Naive thymus-derived CD4-positive, alpha-beta T cell (primary cell): ENCODE measurements around the gene STX16. TPM values are rescaled to one million over a fixed set of nuclear protein-coding genes. Genes with fewer than 3 reads are reported as not detected.

Source experiments
- ATAC-seq: fragments of 150-1000 bp; cut with Tn5 transposase; 2 replicates; pipeline ENCODE4 v1.10.0; 2021; ENCODE audit warnings: mild to moderate bottlenecking, moderate library complexity
- CTCF ChIA-PET: fragments of 350-600 bp; sonication (Branson Sonifier 250); formaldehyde crosslinking; loops from one replicate; lab custom pipeline; 2021; ENCODE audit warnings: antibody characterized with exemption; lab: Charles Lee
- POLR2A ChIA-PET: fragments of 350-600 bp; sonication (Branson Sonifier 250); formaldehyde crosslinking; loops from one replicate; lab custom pipeline; 2021; ENCODE audit warnings: antibody characterized with exemption, inconsistent platforms; lab: Charles Lee
- DNase-seq, 9 donors: peaks; one replicate each; pipeline versions ENCODE4 v3.0.0 to v3.0.0-alpha.2; 2020 to 2022; ENCODE audit warnings: mixed read lengths in 1 of 9
- H3K27ac ChIP-seq: one replicate; pipeline ENCODE4 v1.7.0; 2013; ENCODE audit warnings: mild to moderate bottlenecking, low read depth, low read length, moderate library complexity
- H3K27me3 ChIP-seq, 2 donors: one replicate each; pipeline ENCODE4 v1.7.0; 2013; ENCODE audit warnings: low read length in 2 of 2, mild to moderate bottlenecking in 2 of 2, moderate library complexity in 2 of 2; ENCODE audit not compliant: control insufficient read depth in 2 of 2, insufficient read depth in 2 of 2
- H3K36me3 ChIP-seq, 3 experiments: 1 replicate in 2 of 3; 2 replicates in 1 of 3; pipeline ENCODE4 v1.7.0; 2013; ENCODE audit warnings: low read length in 3 of 3, mild to moderate bottlenecking in 3 of 3, moderate library complexity in 1 of 3; ENCODE audit not compliant: insufficient read depth in 3 of 3, control insufficient read depth in 2 of 3
- H3K4me1 ChIP-seq, 2 donors: one replicate each; pipeline ENCODE4 v1.7.0; 2013; ENCODE audit warnings: low read length in 2 of 2, mild to moderate bottlenecking in 2 of 2, moderate library complexity in 1 of 2; ENCODE audit not compliant: control insufficient read depth in 2 of 2, insufficient read depth in 2 of 2
- H3K4me3 ChIP-seq: 2 replicates; pipeline ENCODE4 v1.7.0; 2013; ENCODE audit warnings: mild to moderate bottlenecking, low read length
- H3K9me3 ChIP-seq, 3 experiments: 1 replicate in 2 of 3; 2 replicates in 1 of 3; pipeline ENCODE4 v1.7.0; 2013; ENCODE audit warnings: low read length in 3 of 3; ENCODE audit not compliant: control insufficient read depth in 2 of 3
- H3K27ac Mint-ChIP-seq, 9 donors: one replicate each; pipeline ENCODE4 v1.8.0; 2020 to 2022; ENCODE audit warnings: mixed read lengths in 9 of 9, mild to moderate bottlenecking in 8 of 9, moderate library complexity in 5 of 9, inconsistent platforms in 2 of 9
- H3K27me3 Mint-ChIP-seq, 5 donors: one replicate each; pipeline ENCODE4 v1.8.0; 2021 to 2022; ENCODE audit warnings: mixed read lengths in 5 of 5, mild to moderate bottlenecking in 1 of 5
- H3K36me3 Mint-ChIP-seq, 5 donors: one replicate each; pipeline ENCODE4 v1.8.0; 2020 to 2022; ENCODE audit warnings: mixed read lengths in 5 of 5, mild to moderate bottlenecking in 3 of 5, inconsistent platforms in 1 of 5
- H3K4me1 Mint-ChIP-seq, 7 donors: one replicate each; pipeline ENCODE4 v1.8.0; 2020 to 2022; ENCODE audit warnings: mixed read lengths in 7 of 7, mild to moderate bottlenecking in 3 of 7, inconsistent platforms in 1 of 7
- H3K4me3 Mint-ChIP-seq, 10 donors: one replicate each; pipeline ENCODE4 v1.8.0; 2020 to 2022; ENCODE audit warnings: mild to moderate bottlenecking in 10 of 10, mixed read lengths in 10 of 10, moderate library complexity in 6 of 10, inconsistent platforms in 2 of 10
- H3K9me3 Mint-ChIP-seq, 11 donors: one replicate each; pipeline ENCODE4 v1.8.0; 2020 to 2022; ENCODE audit warnings: mixed read lengths in 11 of 11, mild to moderate bottlenecking in 4 of 11, inconsistent platforms in 1 of 11, moderate library complexity in 1 of 11
- intact Hi-C, 2 donors: fragments of 100-400 bp; cut with micrococcal nuclease; formaldehyde crosslinking; loops; one replicate each; pipeline ENCODE4 v1.15.1; 2023
- polyA plus RNA-seq, 2 donors: library from polyadenylated mRNA; unstranded; fragments of 300-500 nt; fragmentation: Illumina TruSeq; gene quantifications; one replicate each; pipeline ENCODE4 v1.2.3, GENCODE V29; 2021
- total RNA-seq, 6 experiments: library from RNA in 5 of 6; stranded (reverse) in 5 of 6; gene quantifications; 1 replicate in 5 of 6; 2 replicates in 1 of 6; pipeline ENCODE4 v1.2.3 and lab custom pipeline; 2021 to 2026

The STX16 gene
- total and polyA plus RNA-seq, 7 experiments from 2014 or later: 32.0 to 225 (median 185) TPM

DNA sequence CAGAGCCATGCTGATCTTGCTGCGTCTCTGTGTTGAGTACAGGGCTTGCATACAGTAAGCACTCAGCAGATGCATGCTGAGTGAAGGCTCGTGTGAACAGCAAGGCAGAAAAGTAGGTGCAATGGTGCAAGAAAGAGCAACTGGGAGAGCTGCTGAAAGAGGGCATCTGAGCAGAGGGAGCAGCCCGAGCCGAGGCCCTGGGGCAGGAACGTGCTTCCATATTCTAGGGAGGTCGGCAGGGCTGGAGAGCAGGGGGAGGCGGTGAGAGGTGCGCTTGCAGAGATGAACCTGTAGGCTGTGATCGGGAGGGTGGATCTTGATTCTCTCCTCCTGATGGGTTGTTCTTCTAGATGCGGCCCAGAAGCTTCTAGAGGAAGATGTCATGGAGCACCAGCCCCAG, 26.4 kb upstream of the STX16 start:
- intact Hi-C loops: no loop called here
- Mint-ChIP-seq H3K27ac (peak overlapping the region in 3 of 9 donors; percentile 26 to 74 (median 66)), H3K4me3 (no peak overlapping the region), H3K9me3 (peaks cover 0 to 1% (median 0%) of the 10 kb centered on the region in 11 donors), H3K36me3 (no peaks in the 10 kb centered on the region), H3K4me1 (peaks cover 0 to 45% (median 5%) of the 10 kb centered on the region in 7 donors), H3K27me3 (peaks cover 0 to 6% (median 3%) of the 10 kb centered on the region in 5 donors)
- Histone ChIP-seq H3K27me3 (no peaks in the 10 kb centered on the region), H3K9me3 (no peaks in the 10 kb centered on the region), H3K4me3 (no peak overlapping the region), H3K36me3 (no peaks in the 10 kb centered on the region), H3K27ac (no peak overlapping the region), H3K4me1 (no peaks in the 10 kb centered on the region)
- ChIA-PET CTCF (no interaction called here), POLR2A (no interaction called here)
- DNase-seq: no peak
- no peak for ATAC-seq

DNA sequence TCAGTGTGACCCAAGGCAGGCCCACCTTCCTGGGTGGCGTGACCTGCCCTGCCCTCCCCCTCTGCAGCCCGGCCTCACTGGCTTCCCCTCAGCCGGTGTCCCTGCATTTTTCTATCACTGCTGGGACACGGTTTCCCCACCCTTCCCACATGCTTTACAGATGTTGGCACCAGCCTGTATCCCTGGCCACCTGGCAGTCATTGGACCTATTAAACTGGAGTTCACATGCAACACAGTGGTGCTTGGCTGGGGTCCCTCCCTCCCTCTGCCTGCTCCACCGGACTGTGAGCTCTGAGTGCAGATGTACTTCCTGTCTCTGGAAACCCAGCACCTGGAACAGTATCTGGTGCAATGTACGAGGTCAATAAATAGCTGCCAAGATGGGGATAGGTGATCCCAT, 25.5 kb upstream of the STX16 start:
- Histone ChIP-seq H3K27me3 (no peaks in the 10 kb centered on the region), H3K9me3 (no peaks in the 10 kb centered on the region), H3K4me1 (no peaks in the 10 kb centered on the region), H3K4me3 (no peak overlapping the region), H3K36me3 (no peaks in the 10 kb centered on the region), H3K27ac (no peak overlapping the region)
- intact Hi-C loops: no loop called here
- ChIA-PET CTCF (no interaction called here), POLR2A (no interaction called here)
- Mint-ChIP-seq H3K9me3 (peaks cover 0 to 1% (median 0%) of the 10 kb centered on the region in 11 donors), H3K4me3 (no peak overlapping the region), H3K36me3 (no peaks in the 10 kb centered on the region), H3K27me3 (no peaks in the 10 kb centered on the region), H3K4me1 (peaks cover 0 to 50% (median 5%) of the 10 kb centered on the region in 7 donors), H3K27ac (peak overlapping the region in 4 of 9 donors; percentile 32 to 100 (median 67))
- DNase-seq (no peak), ATAC-seq (no peak)

DNA sequence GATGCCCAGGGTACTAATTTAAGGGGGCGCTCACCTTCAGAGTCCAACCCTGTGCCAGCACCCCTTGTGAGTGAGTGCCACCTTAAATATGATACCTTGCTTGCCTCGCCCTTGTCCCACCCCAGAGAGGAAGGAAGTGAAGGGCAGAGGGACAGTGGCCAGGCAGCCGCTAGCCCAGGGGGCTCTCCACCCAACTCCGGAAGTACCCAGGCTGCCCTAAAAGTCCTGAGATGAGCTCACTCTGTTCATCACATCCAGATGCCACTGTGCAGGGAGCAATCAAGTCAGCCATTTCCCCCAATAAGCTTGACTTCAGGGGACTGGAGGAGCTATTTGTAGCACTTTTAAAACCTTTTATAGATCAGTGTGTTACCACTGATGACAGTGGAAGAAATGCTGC, 25.0 kb upstream of the STX16 start:
- H3K27ac ChIP-seq: no peak overlapping the region
- peak overlapping the region in 1 of 10 donors; percentile 45 for H3K4me3 Mint-ChIP-seq
- no peaks in the 10 kb centered on the region for H3K27me3 Mint-ChIP-seq
- H3K9me3 ChIP-seq: no peaks in the 10 kb centered on the region
- ATAC-seq: no peak
- no peaks in the 10 kb centered on the region for H3K36me3 ChIP-seq
- H3K4me1 ChIP-seq: no peaks in the 10 kb centered on the region
- no peak overlapping the region for H3K4me3 ChIP-seq
- H3K27ac Mint-ChIP-seq: peak overlapping the region in 4 of 9 donors; percentile 32 to 100 (median 80)
- POLR2A ChIA-PET: no interaction called here
- no peaks in the 10 kb centered on the region for H3K27me3 ChIP-seq
- H3K4me1 Mint-ChIP-seq: peaks cover 0 to 50% (median 5%) of the 10 kb centered on the region in 7 donors
- intact Hi-C loops: no loop called here
- CTCF ChIA-PET: no interaction called here
- peaks cover 0 to 1% (median 0%) of the 10 kb centered on the region in 11 donors for H3K9me3 Mint-ChIP-seq
- H3K36me3 Mint-ChIP-seq: no peaks in the 10 kb centered on the region
- DNase-seq: no peak

DNA sequence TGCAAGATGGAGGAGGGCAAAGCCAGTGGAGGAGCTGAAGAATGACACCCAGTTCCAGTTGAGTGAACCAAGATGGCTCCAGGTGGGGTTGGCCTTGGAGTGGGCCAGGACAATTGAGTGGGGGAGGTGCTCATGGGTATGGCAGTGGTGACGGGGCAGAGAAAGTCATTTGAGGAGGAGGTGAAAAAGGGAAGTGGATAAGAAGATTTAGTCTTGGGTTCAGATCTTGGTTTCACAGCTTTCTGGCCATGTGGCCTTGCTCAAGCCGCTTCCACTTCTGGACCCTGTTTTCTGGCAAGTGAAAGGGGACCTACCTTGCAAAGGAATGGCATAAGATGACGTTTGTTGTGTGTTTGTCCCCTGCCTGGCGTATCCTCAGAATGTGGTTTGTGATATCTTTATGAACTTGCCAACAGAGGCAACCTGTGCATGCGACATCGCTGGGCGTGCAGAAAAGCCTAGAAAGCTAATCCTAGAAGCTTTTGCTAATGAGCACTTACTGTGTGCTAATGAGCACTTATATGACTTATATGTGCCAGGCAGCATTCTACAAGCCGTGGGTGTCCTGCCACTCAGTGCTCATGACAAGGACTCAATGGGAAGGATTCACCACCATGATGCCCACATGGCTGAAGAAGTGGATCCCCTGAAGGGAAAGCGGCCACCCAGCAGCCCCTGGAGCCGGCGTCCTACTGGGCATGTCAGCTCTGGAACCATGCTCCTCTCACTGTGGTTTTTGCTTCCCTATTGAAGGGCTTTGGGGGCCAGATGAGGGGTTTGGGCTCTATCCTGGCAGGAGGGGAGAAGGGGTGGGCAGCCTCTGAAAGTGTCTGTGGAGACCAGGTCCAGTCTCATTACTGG, 23.6 kb upstream of the STX16 start:
- Mint-ChIP-seq H3K27ac (peak overlapping the region in 6 of 9 donors; percentile 41 to 100 (median 92)), H3K9me3 (peaks cover 0 to 1% (median 0%) of the 10 kb centered on the region in 11 donors), H3K27me3 (no peaks in the 10 kb centered on the region), H3K4me3 (peak overlapping the region in 4 of 10 donors; percentile 29 to 79 (median 58)), H3K4me1 (peaks cover 0 to 50% (median 5%) of the 10 kb centered on the region in 7 donors), H3K36me3 (no peaks in the 10 kb centered on the region)
- ChIA-PET POLR2A (no interaction called here), CTCF (no interaction called here)
- Histone ChIP-seq H3K9me3 (no peaks in the 10 kb centered on the region), H3K27me3 (no peaks in the 10 kb centered on the region), H3K4me3 (no peak overlapping the region), H3K4me1 (no peaks in the 10 kb centered on the region), H3K27ac (peak overlapping the region; percentile 31), H3K36me3 (no peaks in the 10 kb centered on the region)
- DNase-seq (peak in 3 of 9 donors; percentile 61 to 76 (median 71)), ATAC-seq (peak; percentile 76)
- intact Hi-C loops: no loop called here

DNA sequence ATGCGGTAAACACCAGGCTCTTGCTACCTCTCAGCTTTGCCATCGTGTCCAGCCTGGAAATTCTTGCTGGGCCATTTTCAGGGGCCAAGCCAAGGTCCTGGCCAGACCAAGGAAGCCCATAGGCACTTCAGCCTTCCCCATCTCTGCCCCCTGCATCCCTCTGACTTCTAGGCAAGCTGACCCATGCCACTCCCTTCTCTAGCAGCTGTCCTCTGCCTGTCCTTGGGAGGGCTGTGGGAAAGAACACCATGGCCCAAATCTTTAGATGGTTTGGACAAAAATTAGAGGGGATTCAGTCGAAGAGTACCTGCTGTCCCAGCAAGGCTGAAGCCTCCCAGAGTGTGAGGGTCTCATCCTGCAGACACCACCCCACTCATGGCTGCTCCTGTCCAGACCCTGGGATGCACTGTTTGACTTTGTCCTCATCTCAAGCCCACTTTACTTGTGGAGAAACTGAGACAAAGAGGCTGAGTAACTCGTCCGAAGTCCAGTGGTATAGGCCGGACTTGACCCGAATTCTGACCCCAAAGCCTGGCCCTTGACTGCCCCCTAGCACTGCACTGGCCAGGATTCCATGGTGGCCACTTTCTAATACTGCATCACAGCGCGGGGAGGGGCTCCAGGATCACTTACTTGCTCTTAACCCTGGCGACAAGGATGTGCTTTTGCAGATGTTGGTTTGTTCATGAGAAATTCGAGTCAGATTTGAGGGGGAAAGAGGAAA, 22.4 kb upstream of the STX16 start:
- peaks cover 0 to 62% (median 10%) of the 10 kb centered on the region in 7 donors for H3K4me1 Mint-ChIP-seq
- no peak overlapping the region for H3K4me3 ChIP-seq
- no peak overlapping the region for H3K27ac ChIP-seq
- ChIA-PET CTCF (no interaction called here), POLR2A (no interaction called here)
- H3K4me1 ChIP-seq: no peaks in the 10 kb centered on the region
- DNase-seq (no peak), ATAC-seq (no peak)
- peaks cover 0 to 1% (median 0%) of the 10 kb centered on the region in 11 donors for H3K9me3 Mint-ChIP-seq
- intact Hi-C loops: no loop called here
- H3K27me3 ChIP-seq: no peaks in the 10 kb centered on the region
- no peaks in the 10 kb centered on the region for H3K36me3 Mint-ChIP-seq
- peak overlapping the region in 1 of 10 donors; percentile 38 for H3K4me3 Mint-ChIP-seq
- H3K36me3 ChIP-seq: no peaks in the 10 kb centered on the region
- H3K27me3 Mint-ChIP-seq: no peaks in the 10 kb centered on the region
- no peaks in the 10 kb centered on the region for H3K9me3 ChIP-seq
- peak overlapping the region in 4 of 9 donors; percentile 54 to 100 (median 93) for H3K27ac Mint-ChIP-seq

DNA sequence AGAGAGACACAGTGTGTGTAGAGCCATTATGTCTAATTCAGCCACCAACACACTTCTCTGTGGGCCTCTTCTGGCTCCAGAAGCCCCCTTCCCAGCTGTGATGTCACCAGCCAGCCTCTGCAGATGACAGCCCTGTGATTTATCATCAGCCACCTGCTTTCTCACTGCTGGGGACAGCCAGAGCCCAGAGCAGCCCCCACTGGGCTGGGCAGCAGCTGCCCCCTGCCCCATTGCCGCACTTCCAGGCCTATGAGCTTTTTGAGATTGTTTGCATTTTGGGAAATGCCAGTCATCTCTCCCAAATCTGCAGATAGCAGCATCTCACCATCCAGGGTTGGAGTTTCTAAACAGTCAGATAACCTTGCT, 21.9 kb upstream of the STX16 start:
- Histone ChIP-seq H3K4me1 (peaks cover 0 to 3% of the 10 kb centered on the region in 2 donors), H3K27ac (no peak overlapping the region), H3K9me3 (no peaks in the 10 kb centered on the region), H3K4me3 (no peak overlapping the region), H3K36me3 (no peaks in the 10 kb centered on the region), H3K27me3 (no peaks in the 10 kb centered on the region)
- DNase-seq: no peak
- peak overlapping the region in 4 of 9 donors; percentile 64 to 100 (median 84) for H3K27ac Mint-ChIP-seq
- no peaks in the 10 kb centered on the region for H3K27me3 Mint-ChIP-seq
- peaks cover 4 to 67% (median 11%) of the 10 kb centered on the region in 7 donors for H3K4me1 Mint-ChIP-seq
- H3K36me3 Mint-ChIP-seq: no peaks in the 10 kb centered on the region
- no peak overlapping the region for H3K4me3 Mint-ChIP-seq
- intact Hi-C loops: no loop called here
- no peak for ATAC-seq
- ChIA-PET POLR2A (no interaction called here), CTCF (no interaction called here)
- peaks cover 0 to 1% (median 0%) of the 10 kb centered on the region in 11 donors for H3K9me3 Mint-ChIP-seq
